Fibroblast of lung (primary cell): ENCODE results near the gene TTC38.

Experiments used
- EZH2 ChIP-seq: IDR thresholded peaks from 2 replicates; pipeline ENCODE4 v1.5.1; 2012; ENCODE audit warnings: low read length, control low read depth, mild to moderate bottlenecking; ENCODE audit errors: missing control alignments
- TF ChIP-seq, protein P1 (sequence below), 2 donors: IDR thresholded peaks in 1 of 2; conservative IDR thresholded peaks in 1 of 2; 1 replicate in 1 of 2; 2 replicates in 1 of 2; pipeline ENCODE4 v1.5.1; 2011 to 2012; ENCODE audit warnings: low read length in 2 of 2, control low read depth in 1 of 2, inconsistent platforms in 1 of 2, low read depth in 1 of 2, mild to moderate bottlenecking in 1 of 2

DNA sequence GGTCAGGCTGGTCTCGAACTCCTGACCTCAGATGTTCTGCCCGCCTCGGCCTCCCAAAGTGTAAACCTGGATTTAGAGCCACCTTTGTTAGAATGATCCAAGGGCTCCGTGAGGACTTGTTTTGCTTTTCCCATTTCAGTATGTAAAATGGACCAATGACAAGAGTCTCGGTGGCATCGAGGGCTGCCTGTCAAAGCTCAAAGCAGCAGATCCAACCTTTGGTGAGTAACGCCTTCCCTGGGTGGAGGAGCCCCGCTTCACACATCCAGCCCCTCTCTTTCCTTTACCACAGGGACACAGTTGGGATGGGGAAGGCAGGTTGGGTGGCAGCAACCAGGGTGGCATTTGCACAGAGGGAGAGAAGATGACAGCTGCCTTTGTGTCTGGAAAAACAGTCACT lies 4.4 kb downstream of the TTC38 start:
- TF ChIP-seq, protein P1, sequence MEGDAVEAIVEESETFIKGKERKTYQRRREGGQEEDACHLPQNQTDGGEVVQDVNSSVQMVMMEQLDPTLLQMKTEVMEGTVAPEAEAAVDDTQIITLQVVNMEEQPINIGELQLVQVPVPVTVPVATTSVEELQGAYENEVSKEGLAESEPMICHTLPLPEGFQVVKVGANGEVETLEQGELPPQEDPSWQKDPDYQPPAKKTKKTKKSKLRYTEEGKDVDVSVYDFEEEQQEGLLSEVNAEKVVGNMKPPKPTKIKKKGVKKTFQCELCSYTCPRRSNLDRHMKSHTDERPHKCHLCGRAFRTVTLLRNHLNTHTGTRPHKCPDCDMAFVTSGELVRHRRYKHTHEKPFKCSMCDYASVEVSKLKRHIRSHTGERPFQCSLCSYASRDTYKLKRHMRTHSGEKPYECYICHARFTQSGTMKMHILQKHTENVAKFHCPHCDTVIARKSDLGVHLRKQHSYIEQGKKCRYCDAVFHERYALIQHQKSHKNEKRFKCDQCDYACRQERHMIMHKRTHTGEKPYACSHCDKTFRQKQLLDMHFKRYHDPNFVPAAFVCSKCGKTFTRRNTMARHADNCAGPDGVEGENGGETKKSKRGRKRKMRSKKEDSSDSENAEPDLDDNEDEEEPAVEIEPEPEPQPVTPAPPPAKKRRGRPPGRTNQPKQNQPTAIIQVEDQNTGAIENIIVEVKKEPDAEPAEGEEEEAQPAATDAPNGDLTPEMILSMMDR (conservative IDR thresholded peaks at IDR 0.05 in 1 of 2, IDR thresholded peaks at IDR 0.05 in 1 of 2; ENCODE audit: low read depth in 1 of 2, low read length in 2 of 2), result no peak
- TF ChIP-seq EZH2, result no peak
